NCI-H510A (cell line): ENCODE data around the gene TMEM18.

Source experiments
- DNase-seq: peaks from one replicate; lab custom pipeline; 2025; lab: John Stamatoyannopoulos, UW

TMEM18 gene

GRCh38 chr2:672606-672905 is 4.7 kb downstream of the TMEM18 start:
- no peak for DNase-seq

DNA sequence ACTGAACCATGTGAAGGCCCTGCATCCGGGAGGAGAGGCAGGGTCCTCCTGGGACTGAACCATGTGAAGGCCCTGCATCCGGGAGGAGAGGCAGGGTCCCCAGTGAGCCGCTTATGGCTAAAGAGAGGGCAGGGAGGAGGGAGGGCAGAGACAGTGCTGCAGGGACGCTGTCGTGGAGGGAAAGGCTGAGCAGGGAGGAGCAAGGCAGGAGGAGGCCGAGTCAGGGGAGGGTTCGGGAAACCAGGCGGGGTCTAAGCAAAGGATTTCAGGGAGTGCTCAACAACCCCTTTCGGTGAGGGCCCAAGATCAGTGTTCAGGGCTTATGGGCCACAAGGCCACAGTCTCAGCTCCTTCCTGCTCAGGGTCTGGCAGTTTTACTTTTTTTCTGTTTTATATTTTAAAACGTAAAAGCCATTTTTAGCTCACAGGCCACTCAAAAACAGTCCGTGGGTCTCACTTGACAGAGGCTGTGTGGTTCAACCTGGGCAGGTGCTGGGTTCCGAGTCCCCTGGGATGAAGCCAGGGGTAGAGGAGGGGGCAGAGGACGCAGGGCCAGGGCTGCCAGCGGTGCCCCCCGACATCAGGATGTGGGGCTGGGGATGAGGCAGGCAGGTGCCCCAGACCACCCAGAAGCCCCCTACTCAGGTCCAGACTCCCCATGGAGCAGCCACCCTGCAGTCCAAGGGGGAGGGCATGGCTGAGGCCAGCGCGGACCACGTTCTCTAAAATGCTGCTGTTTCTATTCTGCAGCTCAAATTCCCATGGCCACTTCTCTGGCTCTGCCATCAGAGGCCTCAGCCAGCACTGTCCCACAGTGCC is 5.2 kb downstream of the TMEM18 start:
- DNase-seq, result no peak

DNA sequence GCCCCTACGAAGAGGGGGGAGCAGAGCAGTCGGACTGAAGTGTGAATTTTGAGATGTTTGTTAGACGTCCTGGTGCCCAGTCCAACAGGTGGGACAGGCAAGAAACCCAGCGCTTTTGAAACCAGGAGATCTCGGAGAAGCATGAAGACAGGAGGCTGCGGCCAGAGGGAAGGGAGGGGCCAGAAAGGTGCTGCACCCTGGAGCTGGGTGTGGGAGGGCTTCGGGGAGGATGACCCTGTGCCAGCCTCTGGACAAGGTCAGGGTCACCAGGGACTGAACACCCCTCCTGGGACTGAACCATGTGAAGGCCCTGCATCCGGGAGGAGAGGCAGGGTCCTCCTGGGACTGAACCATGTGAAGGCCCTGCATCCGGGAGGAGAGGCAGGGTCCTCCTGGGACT is 6.1 kb downstream of the TMEM18 start:
- no peak for DNase-seq

- DNase-seq, result no peak
These were observed 6.6 kb downstream of the TMEM18 start for GRCh38 chr2:670637-671036.

GRCh38 chr2:669323-669722 is 7.9 kb downstream of the TMEM18 start:
- DNase-seq, result no peak

- DNase-seq, result no peak
These were observed 9.2 kb downstream of the TMEM18 start for GRCh38 chr2:668000-668398.

DNA sequence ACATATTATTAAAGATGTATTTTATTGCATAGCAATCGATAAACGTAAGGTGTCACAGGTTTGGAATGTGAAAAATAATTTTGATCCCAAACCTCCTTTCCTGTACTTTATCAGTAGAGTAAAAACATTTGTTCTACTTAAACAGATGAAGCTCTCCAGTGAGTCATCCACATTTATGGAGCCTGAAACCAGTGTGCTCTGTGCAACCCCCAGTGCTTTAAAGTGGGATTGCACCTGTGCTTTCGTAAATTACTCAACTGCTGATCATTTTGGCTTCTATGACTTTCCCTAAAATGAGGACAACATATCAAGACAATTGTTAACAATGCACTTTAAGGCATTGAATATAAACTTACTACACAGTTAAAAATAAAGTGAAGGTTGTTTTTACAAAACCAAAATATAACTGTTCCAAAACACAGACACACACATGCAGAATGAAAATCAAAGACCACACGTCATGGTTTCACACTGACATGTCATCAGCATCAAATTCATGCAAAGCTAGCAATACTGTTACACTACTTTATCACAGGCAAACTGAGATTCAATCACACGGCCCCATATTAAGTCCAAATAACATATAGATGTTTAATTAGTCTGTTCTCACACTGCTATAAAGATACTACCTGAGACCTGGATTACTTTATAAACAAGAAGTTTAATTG is 9.7 kb downstream of the TMEM18 start:
- DNase-seq, result no peak

GRCh38 chr2:666441-666840 is 10.8 kb downstream of the TMEM18 start:
- DNase-seq, result no peak

DNA sequence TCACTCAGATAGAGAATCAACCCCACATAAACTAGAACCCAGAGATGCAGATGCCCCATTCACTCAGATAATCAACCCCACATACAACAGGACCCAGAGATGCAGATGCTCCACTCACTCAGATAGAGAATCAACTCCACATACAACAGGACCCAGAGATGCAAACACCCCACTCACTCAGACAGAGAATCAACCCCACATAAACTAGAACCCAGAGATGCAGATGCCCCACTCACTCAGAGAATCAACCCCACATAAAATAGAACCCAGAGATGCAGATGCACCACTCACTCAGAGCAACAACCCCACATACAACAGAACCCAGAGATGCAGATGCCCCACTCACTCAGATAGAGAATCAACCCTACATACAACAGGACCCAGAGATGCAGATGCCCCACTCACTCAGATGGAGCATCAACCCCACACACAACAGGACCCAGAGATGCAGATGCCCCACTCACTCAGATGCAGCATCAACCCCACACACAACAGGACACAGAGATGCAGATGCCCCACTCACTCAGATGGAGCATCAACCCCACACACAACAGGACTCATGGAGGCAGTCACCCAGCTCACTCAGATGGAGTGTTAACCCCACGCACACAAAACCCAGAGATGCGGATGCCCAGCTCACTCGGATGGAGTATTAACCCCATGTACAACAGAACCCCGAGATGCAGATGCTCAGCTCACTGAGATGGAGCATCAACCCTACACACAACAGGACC is 11.7 kb downstream of the TMEM18 start:
- no peak for DNase-seq

DNA sequence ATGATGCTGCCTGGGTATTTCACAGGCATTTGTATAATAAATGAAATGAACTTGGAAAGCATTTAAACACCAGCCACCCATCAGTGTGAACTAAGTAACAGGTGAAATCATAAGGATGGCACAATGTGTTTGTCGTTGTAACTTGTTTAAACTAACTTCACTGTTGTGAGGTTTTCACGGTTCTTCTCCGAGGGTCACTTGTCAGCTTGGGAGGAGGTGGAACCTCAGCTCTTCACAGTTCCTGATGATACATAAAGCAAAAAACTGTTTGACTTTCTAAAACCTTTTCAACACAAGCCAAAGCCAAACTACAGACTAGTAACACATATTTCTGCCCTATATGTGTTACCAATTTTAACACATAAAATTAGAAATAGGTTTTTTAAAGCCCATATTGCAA is 13.1 kb downstream of the TMEM18 start:
- no peak for DNase-seq

DNA sequence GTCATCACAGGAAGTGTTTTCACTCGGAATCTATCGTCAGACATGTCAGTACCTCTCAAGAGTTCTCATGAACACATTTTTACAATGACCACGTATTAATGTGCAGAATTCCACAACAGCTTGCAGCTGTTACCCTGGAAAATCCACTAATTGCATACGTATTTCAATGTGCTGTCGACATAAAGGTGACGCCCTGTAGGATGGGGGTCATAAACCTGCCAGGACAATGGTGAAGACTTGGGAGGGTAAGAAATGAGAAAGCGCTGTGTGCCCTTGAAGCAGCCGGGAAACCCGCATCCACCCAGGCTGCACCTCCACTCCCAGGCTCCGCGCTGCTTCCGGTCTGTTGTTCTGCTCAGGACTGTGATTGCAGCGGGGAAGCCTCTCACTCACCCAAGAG is 14.0 kb downstream of the TMEM18 start:
- no peak for DNase-seq

DNA sequence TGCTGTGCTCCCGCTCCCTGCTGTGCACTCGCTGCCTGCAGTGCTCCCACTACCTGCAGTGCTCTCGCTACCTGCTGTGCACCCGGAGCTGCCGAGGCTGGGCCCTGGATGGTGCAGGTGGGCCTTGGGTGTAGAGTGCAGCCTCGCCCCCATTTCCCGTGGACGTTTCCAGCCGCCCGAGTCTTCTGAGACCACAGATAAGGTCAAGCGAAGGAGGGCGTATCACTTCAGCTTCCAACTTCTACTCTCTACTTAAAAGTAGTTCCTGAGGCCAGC is 15.9 kb downstream of the TMEM18 start:
- DNase-seq, result no peak

DNA sequence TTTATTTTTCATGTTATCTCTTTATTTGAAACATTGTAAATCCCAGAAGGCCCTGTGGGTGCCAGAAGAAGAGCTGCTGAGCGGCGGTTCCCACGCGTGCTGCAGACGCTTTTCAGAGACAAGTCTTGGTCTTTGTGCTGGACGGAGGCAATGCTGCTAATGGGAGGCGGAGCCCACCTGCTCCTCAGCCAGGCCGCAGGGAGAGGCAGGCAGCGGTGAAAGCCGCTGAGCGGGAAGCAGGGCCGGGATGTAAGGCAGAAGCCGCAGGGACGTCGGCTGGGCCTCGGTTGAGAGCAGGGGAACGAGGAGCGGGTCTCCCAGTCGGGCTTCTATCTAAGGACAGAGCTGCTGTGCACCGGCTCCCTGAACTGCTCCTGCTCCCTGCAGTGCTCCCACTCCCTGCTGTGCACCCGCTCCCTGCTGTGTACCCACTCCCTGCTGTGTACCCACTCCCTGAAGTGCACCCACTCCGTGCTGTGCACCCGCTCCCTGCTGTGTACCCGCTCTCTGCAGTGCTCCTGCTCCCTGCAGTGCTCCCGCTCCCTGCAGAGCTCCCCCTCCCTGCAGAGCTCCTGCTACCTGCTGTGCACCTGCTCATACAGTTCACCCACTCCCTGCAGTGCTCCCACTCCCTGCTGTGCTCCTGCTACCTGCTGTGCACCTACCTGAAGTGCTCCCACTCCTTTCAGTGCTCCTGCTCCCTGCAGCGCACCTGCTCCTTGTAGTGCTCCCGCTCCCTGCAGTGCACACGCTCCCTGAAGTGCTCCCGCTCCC is 16.4 kb downstream of the TMEM18 start:
- DNase-seq, result no peak

DNA sequence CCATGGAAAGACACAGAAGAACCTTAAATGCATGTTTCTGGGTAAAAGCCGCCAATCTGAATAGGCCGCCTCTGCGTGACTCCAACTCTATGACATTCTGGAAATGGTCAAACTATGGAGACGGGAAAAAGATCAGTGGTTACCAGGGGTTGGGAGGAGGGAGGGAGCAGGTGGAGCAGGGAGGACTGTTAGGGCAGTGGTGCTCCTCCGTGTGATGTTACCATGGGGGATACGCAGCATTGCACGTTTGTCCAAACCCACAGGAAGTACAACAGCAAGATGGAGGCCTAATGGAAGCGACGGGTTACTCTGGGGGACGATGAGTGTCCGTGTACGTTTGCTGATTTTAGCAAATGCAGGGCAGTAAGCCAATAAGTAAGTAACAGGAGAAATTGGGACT is 17.2 kb downstream of the TMEM18 start:
- DNase-seq, result no peak

GRCh38 chr2:658426-658825 is 18.8 kb downstream of the TMEM18 start:
- no peak for DNase-seq

DNA sequence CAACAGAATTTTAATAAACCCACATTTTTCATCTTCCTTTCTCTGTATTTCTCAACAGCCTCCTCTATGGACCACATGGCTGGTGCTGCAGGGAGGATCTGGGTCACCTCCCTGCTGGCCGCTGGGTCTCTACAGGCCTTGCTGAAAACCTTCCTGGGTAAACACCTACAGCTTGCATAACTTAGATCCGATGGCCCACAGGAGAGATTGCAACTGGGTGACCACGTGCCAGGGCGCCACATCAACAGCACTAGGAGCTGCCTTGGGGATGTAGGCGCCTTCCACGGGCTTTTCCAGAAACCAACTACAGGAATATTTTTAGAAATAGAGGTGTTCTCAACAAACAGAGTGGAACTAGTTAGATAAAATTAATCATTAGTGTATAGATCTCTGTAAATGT is 19.4 kb downstream of the TMEM18 start:
- DNase-seq, result no peak

DNA sequence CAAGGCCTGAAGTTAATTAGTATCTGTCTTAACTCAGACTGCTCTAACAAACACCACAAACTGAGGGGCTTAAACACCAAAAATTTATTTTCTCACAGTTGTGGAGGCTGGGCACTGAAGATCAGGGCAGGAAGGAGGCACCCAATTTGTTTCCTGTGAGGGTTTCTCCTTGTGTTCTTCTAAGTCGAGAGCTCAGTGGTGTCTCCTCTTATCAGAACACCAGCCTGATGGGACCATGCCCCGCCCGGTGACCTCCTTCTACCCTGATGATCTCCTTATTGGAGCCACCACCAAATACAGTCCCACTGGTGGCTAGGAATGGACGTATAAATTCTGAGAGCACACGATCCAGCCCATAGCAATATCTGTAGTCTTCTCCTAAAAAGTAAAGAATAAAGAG is 20.5 kb downstream of the TMEM18 start:
- no peak for DNase-seq

GRCh38 chr2:655626-656025 is 21.6 kb downstream of the TMEM18 start:
- no peak for DNase-seq

DNA sequence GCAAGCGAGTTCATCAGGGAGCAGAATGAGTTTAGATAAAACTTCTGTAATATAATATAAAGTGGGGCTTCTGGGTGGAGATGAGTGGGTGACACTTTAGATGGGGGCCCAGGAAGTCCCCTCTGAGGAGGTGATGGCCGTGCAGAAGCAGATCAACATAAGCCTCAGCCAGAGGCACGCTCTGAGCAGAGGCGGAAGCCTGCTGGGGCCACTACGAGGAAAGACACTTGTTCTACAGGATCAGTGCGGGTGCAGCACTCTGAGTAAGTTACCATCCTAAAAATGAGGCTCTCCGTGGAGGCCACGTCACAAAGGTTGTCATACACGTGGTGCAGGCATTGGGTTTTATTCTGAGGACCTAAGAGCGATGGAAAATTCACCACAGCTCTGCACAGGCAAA is 22.3 kb downstream of the TMEM18 start:
- no peak for DNase-seq

- no peak for DNase-seq
These were observed 23.4 kb downstream of the TMEM18 start for GRCh38 chr2:653645-654425.

DNA sequence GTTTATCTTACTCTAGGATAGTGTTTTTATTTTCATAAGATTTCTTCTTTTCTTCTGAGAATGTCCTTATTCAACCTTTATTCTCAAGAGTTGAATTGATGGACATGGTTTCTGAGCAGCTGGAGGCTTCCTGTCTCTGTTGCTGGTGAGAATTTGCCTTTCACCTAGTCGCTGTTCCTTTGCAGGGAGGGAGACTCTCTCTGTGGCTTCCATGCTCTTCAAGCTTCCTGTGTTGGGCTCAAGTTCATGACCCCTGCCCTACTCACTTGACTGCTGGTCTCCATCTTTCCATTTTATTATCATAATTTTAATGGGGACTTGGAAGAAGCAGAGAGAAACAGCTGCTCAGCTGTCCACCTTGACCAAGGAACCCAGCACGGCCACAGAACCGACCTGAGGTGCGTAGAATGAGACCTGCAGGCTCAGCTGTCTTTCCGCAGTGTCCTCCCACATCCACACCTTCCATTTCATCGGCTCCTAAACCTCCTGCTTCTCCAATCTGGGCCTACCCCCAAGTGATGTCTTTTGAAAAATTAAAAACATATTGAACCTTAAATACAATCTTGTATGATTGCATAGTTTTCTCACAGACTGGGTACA is 24.2 kb downstream of the TMEM18 start:
- DNase-seq, result no peak

- no peak for DNase-seq
These were observed 25.2 kb downstream of the TMEM18 start for GRCh38 chr2:651951-652373.
